IPS-18c (cell line): ENCODE measurements around the gene HACD3.
"Not testable (repeated sequence)": the region's sequence is repeated elsewhere in the genome, so short reads cannot be mapped to it uniquely, and the experiment has no call there.

Experiments used
- H3K4me3 ChIP-seq: 2 replicates; pipeline ENCODE4 v1.7.0; 2013; ENCODE audit warnings: low read depth, mild to moderate bottlenecking, low read length, moderate library complexity; ENCODE audit not compliant: insufficient read depth
- H3K9me3 ChIP-seq: one replicate; pipeline ENCODE4 v1.6.1; 2013; ENCODE audit warnings: mild to moderate bottlenecking, low read length, moderate library complexity; ENCODE audit not compliant: control insufficient read depth, insufficient read depth

HACD3 gene

DNA sequence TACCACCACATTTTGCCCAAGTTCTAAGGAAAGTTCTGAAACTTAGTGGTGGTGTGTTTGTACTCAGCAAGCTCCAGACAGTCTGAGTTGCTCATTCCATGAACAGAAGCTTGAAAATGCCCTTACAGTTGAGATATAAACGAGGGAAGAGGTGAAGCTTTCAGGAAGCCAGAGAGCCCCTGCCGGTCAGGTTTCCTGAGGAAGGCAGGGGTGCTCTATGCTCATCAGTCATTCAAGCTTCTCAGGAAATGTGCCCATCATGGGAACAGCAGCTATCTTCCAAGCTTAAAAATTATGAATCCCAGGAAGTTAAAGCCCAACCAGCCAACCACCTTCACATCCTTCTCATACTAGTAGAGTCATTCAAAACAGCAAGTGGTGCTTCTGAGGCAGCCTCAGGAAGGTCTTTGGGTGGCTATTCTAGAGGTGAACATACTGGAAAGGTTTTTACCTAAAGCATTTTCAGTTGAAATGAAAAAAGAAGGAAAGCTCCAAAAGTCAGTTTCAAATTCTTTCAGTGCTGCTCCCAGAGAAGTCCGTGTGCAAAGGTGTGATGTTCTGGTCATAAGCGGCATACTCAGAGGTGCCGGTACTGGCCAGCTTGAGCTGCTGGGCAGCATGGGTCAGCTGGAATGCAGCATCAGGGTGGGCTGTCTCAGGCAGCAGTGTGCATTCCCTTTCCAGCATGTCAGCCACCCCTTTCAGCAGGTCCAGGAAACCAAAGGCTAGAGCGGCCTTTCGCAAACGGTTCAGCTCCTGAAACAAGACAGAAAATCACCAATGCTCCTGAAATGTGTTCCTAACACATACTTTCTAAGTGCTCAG is 48.9 kb downstream of the HACD3 start:
- H3K9me3 ChIP-seq, result no peaks in the 10 kb centered on the region

DNA sequence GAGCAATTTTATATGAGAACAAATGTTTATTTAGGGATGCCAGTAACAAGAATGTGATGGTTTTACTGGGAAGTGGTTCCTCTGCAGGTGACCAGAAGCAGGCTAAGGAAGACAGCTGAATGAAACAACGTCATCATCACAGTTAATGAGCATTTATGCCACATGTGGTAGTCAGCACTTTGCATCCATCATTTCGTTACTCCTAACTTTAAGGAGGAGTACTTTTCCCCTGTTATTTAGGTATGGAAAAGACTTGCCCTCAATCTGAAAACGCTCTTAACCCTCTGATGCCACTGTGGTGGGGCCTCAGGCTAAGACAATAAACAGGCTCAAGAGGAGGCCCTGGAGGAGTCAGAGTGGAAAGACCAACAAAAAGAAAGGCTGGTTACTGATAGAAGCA is 49.5 kb downstream of the HACD3 start:
- no peaks in the 10 kb centered on the region for H3K9me3 ChIP-seq
- H3K4me3 ChIP-seq, result no peak overlapping the region

More for the DNA sequence above, 48.9 kb downstream of the HACD3 start:
- H3K4me3 ChIP-seq, result no peak overlapping the region

DNA sequence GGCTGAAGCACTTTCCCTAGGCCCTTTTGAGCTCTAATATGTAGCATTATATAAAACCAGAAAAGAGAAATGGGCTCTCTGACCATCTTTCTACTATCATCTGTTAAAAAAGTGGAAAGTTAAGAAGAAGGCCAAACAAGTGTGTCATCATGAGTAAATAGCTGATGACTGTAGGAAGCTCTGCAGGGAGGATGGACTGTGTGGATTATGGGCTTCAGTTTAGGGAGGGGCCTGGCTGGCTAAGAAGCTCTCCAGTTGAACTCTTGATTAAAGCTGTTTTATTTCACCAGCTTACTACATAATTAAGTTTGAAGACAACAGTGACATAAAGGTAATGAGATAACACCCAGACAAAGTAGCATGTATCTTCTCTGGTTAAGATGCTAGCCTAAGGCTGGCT is 50.0 kb downstream of the HACD3 start:
- no peak overlapping the region for H3K4me3 ChIP-seq
- no peaks in the 10 kb centered on the region for H3K9me3 ChIP-seq

GRCh38 chr15:65583701-65584100 is 53.4 kb downstream of the HACD3 start:
- H3K9me3 ChIP-seq, result no peaks in the 10 kb centered on the region
- H3K4me3 ChIP-seq, result no peak overlapping the region

DNA sequence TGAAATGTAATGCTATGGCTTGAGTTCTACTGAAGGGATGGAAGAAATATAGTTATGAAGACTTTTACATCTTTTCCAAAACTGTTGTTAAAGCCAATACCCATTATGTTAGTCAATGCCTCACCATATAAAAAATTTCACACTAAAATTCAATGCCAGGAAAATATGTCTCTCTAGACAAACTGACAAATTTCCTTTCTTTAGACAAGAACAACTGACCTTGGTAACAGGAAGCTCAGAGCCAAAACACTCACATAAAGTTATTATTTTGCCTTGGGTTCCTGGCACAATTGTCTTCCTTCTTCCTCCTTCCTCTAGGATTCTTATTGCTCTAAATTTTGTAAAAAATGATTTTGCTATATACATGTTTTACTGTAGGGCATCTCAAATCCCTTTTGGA is 54.0 kb downstream of the HACD3 start:
- H3K9me3 ChIP-seq, result no peaks in the 10 kb centered on the region
- H3K4me3 ChIP-seq, result no peak overlapping the region

DNA sequence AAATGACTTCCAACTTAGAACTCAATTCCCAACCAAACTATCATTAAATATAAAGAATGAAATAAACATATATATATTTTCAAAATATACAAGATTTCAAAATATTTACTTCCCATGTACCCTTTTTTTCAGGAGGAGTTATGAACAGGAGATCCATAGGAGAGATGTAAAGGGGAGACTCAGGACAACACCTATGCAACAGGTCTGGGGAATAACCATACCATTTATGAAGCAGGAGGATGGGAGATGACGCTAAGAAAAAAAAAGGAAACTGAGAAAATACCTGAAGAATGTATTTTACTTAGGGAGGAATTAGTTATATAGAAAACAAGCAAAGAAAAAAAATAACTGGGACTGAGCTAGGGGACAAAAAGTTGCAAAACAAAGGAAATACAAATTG is 56.8 kb downstream of the HACD3 start:
- no peak overlapping the region for H3K4me3 ChIP-seq
- H3K9me3 ChIP-seq, result no peaks in the 10 kb centered on the region

DNA sequence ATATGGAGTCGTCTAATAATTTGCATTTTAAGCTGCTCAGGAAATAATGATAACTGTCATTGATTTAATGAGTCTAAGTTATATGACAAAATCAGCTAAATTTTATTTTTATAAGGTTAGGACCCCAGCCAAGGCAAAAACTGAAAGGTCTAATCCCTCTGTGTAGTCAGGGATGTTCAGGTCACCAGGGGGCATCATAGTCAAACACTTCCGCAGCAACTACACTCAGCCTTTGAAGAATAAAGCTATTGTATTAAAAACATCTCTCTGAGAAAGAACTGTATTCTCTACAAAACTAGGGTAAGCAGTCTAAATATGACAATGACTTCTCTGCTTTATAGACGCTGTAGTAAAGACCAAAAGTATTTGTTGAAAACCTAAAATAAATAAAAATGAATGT is 65.7 kb downstream of the HACD3 start:
- Histone ChIP-seq H3K9me3 (no peaks in the 10 kb centered on the region), H3K4me3 (no peak overlapping the region)

GRCh38 chr15:65598468-65598867 is 68.2 kb downstream of the HACD3 start:
- Histone ChIP-seq H3K9me3 (no peaks in the 10 kb centered on the region), H3K4me3 (no peak overlapping the region)

- H3K4me3 ChIP-seq, result no peak overlapping the region
- no peaks in the 10 kb centered on the region for H3K9me3 ChIP-seq
Measured at GRCh38 chr15:65599677-65600076, 69.4 kb downstream of the HACD3 start.

DNA sequence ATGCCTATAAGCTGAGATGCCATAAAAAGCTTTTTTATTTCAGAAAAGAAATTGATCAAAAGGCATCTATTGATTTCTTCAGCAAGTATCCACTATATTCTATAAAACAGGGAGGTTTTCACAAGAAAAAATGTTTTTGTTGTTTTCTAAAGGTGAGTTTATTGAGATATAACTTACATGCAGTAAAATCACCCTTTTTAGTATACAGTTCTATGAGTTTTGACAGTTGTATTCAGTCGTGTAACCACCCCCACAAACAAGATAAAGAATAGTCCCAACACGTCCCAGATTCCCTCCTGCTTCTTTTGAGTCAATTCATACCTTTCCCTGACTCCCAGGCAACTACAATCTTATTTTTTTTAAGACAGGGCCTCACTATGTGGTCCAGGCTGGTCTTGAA is 72.9 kb downstream of the HACD3 start:
- Histone ChIP-seq H3K4me3 (no peak overlapping the region), H3K9me3 (no peaks in the 10 kb centered on the region)

- Histone ChIP-seq H3K4me3 (no peak overlapping the region), H3K9me3 (no peaks in the 10 kb centered on the region)
Measured at GRCh38 chr15:65603559-65603958, 73.3 kb downstream of the HACD3 start.

GRCh38 chr15:65610871-65611718 is 80.8 kb downstream of the HACD3 start, which contains the start of gene INTS14:
Gene INTS14 (minus strand): TSS chr15:65611131. CDS start chr15:65607380, 3,751 bp downstream.
- no peaks in the 10 kb centered on the region for H3K9me3 ChIP-seq

GRCh38 chr15:65611888-65612615 is 81.8 kb downstream of the HACD3 start:
- no peaks in the 10 kb centered on the region for H3K9me3 ChIP-seq
- H3K4me3 ChIP-seq, result peak overlapping the region; percentile 94; the same call in 1 of the 2 replicates

More at GRCh38 chr15:65610871-65611718, 80.8 kb downstream of the HACD3 start, which contains the start of gene INTS14:
- peak within 1 kb of the TSS; percentile 94 for H3K4me3 ChIP-seq

- no peaks in the 10 kb centered on the region for H3K9me3 ChIP-seq
- no peak overlapping the region for H3K4me3 ChIP-seq
Measured at GRCh38 chr15:65612616-65612946, 82.3 kb downstream of the HACD3 start.

GRCh38 chr15:65612949-65613744 is 82.9 kb downstream of the HACD3 start:
- H3K4me3 ChIP-seq, result no peak overlapping the region

GRCh38 chr15:65615887-65616286 is 85.6 kb downstream of the HACD3 start:
- not testable (repeated sequence) for H3K9me3 ChIP-seq, H3K4me3 ChIP-seq

More at GRCh38 chr15:65612949-65613744, 82.9 kb downstream of the HACD3 start:
- H3K9me3 ChIP-seq, result no peaks in the 10 kb centered on the region
